Measurements from ENCODE around the gene PC.

PC gene

GRCh38 chr11:66889960-66890359 lies 68.2 kb downstream of the PC start:
- DNase-seq (ENCODE audit: low read depth, low spot score): no peak
- H3K27ac ChIP-seq: no peak overlapping the region

DNA sequence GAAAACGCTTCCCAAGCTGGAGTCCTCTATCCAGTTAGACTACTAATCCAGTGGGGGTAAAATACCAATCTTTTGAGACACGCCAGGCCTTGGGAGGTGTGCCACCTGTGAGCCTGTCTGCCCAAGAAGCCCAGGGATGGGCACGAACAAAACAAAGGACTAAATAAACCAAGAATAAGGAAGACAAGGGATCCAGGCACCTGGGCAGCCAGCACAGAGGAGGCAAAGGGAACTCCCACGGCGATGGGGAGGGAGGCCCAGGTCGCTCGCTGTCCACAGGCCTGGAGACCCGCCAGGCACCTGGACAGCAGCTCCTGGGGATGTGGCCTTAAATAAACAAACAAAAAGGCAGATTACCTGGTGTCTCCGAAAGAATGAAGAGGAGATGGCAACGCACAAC lies 69.9 kb downstream of the PC start:
- no peak overlapping the region for H3K27ac ChIP-seq
- no peak for DNase-seq (ENCODE audit: low read depth, low spot score)

DNA sequence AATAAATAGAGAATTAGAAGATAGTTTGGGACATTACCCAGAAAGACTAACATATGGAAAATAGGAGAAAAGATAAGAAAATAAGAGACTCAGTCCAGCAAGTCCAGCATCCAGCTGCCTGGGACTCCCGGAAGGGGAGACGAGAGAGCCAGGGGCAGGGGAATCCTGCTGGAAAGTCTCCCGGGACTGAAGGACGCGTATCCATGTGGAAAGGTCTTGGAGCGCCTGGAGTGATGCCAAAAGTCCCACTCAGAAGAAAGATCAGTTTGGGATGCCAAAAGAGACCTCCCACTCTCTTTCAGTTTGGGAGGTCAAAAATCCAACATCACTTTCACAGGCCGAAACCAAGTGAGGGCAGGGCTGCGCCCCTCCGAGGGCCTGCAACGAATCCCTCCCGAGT lies 70.7 kb downstream of the PC start:
- no peak overlapping the region for H3K27ac ChIP-seq
- DNase-seq (ENCODE audit: low read depth, low spot score): no peak

- DNase-seq (ENCODE audit: low read depth, low spot score): no peak
- H3K27ac ChIP-seq: no peak overlapping the region
Measured at GRCh38 chr11:66886671-66887221, 71.4 kb downstream of the PC start.

GRCh38 chr11:66885950-66886440 lies 72.2 kb downstream of the PC start:
- DNase-seq (ENCODE audit: low read depth, low spot score): no peak
- no peak overlapping the region for H3K27ac ChIP-seq

DNA sequence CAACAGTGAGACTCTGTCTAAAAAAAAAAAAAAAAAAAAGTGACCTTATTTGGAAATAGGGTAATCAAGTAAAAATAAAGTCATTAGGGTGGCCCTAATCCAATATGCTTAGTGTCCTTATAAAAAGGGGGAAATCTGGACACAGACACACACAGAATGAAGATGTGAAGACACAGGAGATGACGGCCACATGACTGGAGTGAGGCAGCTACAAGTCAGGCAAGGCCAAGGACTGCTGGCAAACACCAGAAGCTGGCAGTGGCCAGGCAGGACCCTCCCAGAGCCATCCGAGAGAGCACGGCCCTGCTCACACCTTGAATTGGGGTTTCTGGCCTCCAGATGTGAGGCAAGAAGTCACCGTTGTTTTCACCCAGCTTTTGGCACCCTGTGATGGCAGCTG lies 72.7 kb downstream of the PC start:
- H3K27ac ChIP-seq: no peak overlapping the region
- DNase-seq (ENCODE audit: low read depth, low spot score): no peak

DNA sequence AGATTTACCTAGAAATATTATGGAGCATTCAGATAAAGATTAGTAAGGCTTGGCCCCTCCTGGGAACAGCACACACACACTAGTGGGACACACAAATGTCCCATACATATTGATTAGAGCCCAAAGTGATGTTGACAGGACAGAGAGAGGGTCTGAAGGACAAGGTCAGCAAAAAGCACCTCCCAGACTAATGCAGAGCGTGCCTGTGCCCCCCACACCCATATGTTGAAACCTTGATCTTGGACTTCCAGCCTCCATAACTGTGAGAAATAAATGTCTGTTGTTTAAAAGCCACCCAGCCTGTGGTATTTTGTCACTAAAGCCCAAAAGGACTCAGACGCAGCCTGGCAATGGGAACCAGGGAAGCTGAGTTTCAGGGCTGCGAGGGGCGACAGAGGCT lies 73.7 kb downstream of the PC start:
- DNase-seq (ENCODE audit: low read depth, low spot score): no peak
- H3K27ac ChIP-seq: peak overlapping the region; percentile 74

GRCh38 chr11:66883016-66883965 lies 74.9 kb downstream of the PC start:
- H3K27ac ChIP-seq: peak overlapping the region; percentile 74
- DNase-seq (ENCODE audit: low read depth, low spot score): peak; percentile 46

DNA sequence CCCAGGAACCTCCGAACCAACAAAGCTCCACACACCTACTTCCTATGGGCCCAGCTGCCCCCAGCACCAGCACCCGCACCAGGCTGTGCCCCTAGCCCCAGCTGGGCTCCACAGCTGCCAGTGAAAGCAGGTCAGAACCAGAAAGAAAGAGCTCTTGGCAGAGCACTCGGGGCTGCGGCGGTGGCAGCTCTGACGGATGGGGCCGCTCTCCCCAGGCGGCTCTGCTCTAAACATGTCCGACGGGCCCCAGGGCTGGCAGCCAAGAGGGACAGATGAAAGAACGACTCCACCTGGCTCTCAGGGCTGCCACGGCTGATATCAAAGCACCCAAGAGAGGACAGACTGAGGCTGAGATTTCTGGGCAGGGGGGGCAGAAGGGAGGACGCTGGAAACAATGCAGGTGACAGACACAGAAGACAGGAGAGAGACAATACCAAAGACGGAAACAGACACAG lies 75.6 kb downstream of the PC start:
- H3K27ac ChIP-seq: peak overlapping the region; percentile 74
- no peak for DNase-seq (ENCODE audit: low read depth, low spot score)

DNA sequence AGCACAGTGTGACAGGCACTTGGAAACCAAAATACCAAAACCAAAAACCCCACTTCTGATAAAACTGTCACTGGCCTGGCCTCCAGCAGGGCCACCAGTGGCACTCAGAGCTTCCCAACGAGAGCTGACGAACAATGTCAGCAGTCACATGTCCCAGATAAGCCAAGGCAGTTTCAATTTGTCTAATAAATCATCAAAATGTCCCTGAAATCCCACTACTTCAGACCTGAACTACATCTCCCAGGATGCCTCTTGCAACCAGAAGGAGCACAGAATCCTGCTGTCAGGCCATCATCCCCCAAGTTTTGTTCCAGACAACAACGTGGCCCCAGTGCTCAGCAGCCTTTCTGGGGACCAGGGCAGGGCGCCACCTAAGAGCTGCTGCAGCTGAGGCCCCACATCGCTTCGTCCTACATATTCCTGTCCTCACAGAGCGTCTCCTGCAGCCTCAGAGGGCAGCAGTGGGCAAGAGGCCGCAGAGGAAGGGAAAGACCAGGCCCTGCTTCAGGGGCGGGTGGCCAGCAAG lies 76.2 kb downstream of the PC start:
- DNase-seq (ENCODE audit: low read depth, low spot score): no peak
- H3K27ac ChIP-seq: no peak overlapping the region

DNA sequence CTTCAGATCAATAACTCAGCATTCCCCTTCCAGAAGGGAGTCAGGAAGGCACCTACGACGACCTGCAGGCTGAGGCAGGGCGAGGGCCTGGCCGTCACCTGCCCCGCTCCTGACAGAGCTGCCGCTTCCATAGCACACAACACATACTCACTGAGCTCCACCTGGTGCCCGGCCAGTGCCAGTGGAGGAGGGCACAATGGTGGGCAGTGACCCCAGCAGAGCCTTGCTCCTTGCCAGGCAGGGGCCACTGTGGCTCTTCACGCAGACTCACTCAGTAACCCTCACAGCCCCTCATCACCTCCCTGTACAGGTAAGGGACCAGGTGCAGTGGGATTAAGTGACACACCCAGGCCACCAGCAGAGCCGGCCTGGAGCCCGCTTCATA lies 76.7 kb downstream of the PC start:
- H3K27ac ChIP-seq: no peak overlapping the region
- DNase-seq (ENCODE audit: low read depth, low spot score): no peak

DNA sequence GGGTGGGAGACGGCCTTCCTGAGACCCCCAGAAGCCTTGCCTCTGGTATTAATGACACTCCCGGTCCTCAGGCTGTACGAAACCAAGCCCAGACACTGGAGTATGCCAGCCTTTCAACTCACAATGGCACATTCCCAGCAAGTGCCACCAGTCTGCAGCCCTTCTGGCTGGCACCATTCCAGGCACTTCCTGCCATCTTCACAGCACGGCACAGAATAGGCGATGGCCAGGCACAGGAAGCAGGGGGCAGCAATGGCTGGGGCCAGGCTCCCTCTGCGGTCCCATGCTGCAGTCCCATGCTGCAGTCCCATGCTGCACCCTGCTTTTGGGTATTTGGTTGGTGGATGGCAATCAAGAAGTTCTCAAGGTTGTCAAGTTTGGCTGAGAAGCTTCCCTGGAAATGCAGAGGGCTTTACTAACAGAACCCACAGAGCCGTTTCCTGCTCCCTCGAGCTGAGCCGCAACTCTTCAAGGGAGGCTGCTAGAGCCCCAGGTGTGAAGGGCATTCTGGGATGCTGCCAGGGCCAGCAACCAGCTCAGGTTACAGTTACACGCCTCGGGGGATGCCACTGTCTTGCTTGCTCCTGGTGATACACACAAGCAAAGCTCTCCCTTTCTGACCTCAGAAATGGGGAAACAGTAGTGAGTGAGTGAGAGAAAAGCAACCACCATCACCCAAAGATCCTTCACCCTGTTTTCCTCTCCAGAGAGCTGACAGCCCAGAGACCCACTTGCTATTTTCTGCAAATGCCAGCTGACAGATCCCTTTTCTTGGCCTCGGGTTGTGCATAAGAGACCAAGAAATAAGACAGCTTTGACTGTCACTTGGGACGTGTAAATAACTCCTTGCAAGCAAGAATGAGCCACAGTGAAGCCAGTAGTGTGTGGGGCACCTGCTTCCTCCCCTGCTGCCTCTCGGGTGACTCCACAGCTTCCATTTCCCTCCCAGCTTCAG lies 77.4 kb downstream of the PC start:
- no peak overlapping the region for H3K27ac ChIP-seq
- DNase-seq (ENCODE audit: low read depth, low spot score): peak; percentile 63

- no peak overlapping the region for H3K27ac ChIP-seq
- no peak for DNase-seq (ENCODE audit: low read depth, low spot score)
Measured at GRCh38 chr11:66879999-66880398, 78.2 kb downstream of the PC start.

DNA sequence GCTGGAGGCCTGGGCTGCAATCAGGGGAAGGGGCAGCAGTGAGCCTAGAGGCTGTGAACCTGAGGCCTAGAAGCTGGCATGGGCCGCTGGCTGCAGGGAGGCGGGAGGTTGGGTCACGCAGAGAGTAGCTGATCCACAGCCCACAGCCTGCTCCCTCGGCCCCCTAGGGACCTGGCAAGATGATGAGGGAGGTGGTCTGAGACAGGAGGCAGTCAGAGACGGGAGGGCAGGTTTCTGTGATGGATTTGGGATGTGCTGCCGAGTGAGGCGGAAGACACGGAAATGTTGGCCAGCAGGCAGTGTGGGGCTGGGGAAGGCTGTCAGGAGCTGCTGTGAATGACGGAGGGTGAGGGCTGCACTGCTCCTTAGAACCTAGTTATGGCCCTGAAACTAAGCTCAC lies 78.6 kb downstream of the PC start:
- no peak for DNase-seq (ENCODE audit: low read depth, low spot score)
- no peak overlapping the region for H3K27ac ChIP-seq

GRCh38 chr11:66879000-66879399 lies 79.2 kb downstream of the PC start:
- no peak for DNase-seq (ENCODE audit: low read depth, low spot score)
- H3K27ac ChIP-seq: no peak overlapping the region

- no peak for DNase-seq (ENCODE audit: low read depth, low spot score)
- H3K27ac ChIP-seq: no peak overlapping the region
Measured at GRCh38 chr11:66878474-66878873, 79.7 kb downstream of the PC start.

- DNase-seq (ENCODE audit: low read depth, low spot score): no peak
- H3K27ac ChIP-seq: no peak overlapping the region
Measured at GRCh38 chr11:66877588-66878385, 80.4 kb downstream of the PC start.

GRCh38 chr11:66875378-66875777 lies 82.8 kb downstream of the PC start:
- DNase-seq (ENCODE audit: low read depth, low spot score): no peak
- no peak overlapping the region for H3K27ac ChIP-seq

- DNase-seq (ENCODE audit: low read depth, low spot score): no peak
- no peak overlapping the region for H3K27ac ChIP-seq
Measured at GRCh38 chr11:66874232-66874631, 84.0 kb downstream of the PC start.

GRCh38 chr11:66871521-66871901 lies 86.7 kb downstream of the PC start:
- no peak for DNase-seq (ENCODE audit: low read depth, low spot score)
- no peak overlapping the region for H3K27ac ChIP-seq
